IMR-90 (cell line): ENCODE results near the gene TSPAN3. TPM values are rescaled to one million over a fixed set of nuclear protein-coding genes. Genes with fewer than 3 reads are reported as not detected.

Experiments
- ATAC-seq: fragments of 200-7000 bp; cut with Tn5 transposase; 2 replicates; pipeline ENCODE4 v1.9.1; 2020; ENCODE audit warnings: low read depth, mild to moderate bottlenecking, moderate library complexity
- BruUV-seq: library from RNA; stranded (reverse); fragments of 400-500 nt; replicated peaks from 2 replicates; lab custom pipeline; 2021; lab: Mats Ljungman, UMichigan
- CTCF ChIA-PET: fragments of 300-600 bp; formaldehyde crosslinking; extraction: SDS; loops from one replicate; lab custom pipeline; 2021; ENCODE audit warnings: antibody characterized with exemption; lab: Yijun Ruan, JAX
- POLR2A ChIA-PET: fragments of 300-600 bp; sonication (Branson Sonifier 250); formaldehyde crosslinking; loops from one replicate; lab custom pipeline; 2022; ENCODE audit warnings: antibody characterized with exemption; ENCODE audit not compliant: unreplicated experiment; lab: Charles Lee
- DNase-seq: peaks from one replicate; pipeline ENCODE4 v3.0.0; 2013
- H2AFZ ChIP-seq: replicated peaks from 2 replicates; pipeline ENCODE3; 2013; ENCODE audit warnings: low read length, mild to moderate bottlenecking; ENCODE audit not compliant: poor library complexity
- H2AK5ac ChIP-seq: 2 replicates; pipeline ENCODE4 v1.6.1; 2013; ENCODE audit warnings: low read depth, low read length, inconsistent platforms
- H2AK9ac ChIP-seq: replicated peaks from 2 replicates; pipeline ENCODE3; 2013; ENCODE audit warnings: mild to moderate bottlenecking, low read depth, low read length, moderate library complexity; ENCODE audit not compliant: poor library complexity
- H2BK120ac ChIP-seq: 2 replicates; pipeline ENCODE4 v1.6.1; 2013; ENCODE audit warnings: low read depth, low read length, inconsistent platforms
- H2BK15ac ChIP-seq: 3 replicates; pipeline ENCODE4 v1.6.1; 2013; ENCODE audit warnings: low read depth, low read length, inconsistent platforms
- H2BK20ac ChIP-seq: 2 replicates; pipeline ENCODE4 v1.6.1; 2013; ENCODE audit warnings: low read depth, mild to moderate bottlenecking, inconsistent platforms, low read length, moderate library complexity
- H2BK5ac ChIP-seq: 2 replicates; pipeline ENCODE4 v1.6.1; 2013; ENCODE audit warnings: mild to moderate bottlenecking, low read depth, low read length, inconsistent platforms; ENCODE audit not compliant: poor library complexity, severe bottlenecking
- H3K14ac ChIP-seq: replicated peaks from 2 replicates; pipeline ENCODE4 v1.6.1; 2013; ENCODE audit warnings: low read depth, low read length, inconsistent platforms
- H3K18ac ChIP-seq: 2 replicates; pipeline ENCODE4 v1.6.1; 2013; ENCODE audit warnings: low read depth, low read length, control low read depth
- H3K23ac ChIP-seq: 2 replicates; pipeline ENCODE4 v1.6.1; 2013; ENCODE audit warnings: low read depth, low read length, inconsistent platforms
- H3K27ac ChIP-seq: 2 replicates; pipeline ENCODE4 v1.5.1; 2013; ENCODE audit warnings: mild to moderate bottlenecking, control low read depth, low read length; ENCODE audit not compliant: insufficient read depth
- H3K27me3 ChIP-seq: 2 replicates; pipeline ENCODE4 v1.6.1; 2013; ENCODE audit warnings: low read length; ENCODE audit not compliant: control insufficient read depth, insufficient read depth
- H3K36me3 ChIP-seq: 2 replicates; pipeline ENCODE4 v1.6.1; 2013; ENCODE audit warnings: low read length, mixed read lengths; ENCODE audit not compliant: control insufficient read depth, insufficient read depth
- H3K4ac ChIP-seq: 2 replicates; pipeline ENCODE4 v1.6.1; 2013; ENCODE audit warnings: low read depth, low read length, inconsistent platforms
- H3K4me1 ChIP-seq: 2 replicates; pipeline ENCODE4 v1.6.1; 2013; ENCODE audit warnings: low read length, mixed read lengths; ENCODE audit not compliant: control insufficient read depth, insufficient read depth
- H3K4me2 ChIP-seq: 2 replicates; pipeline ENCODE4 v1.6.1; 2013; ENCODE audit warnings: low read depth, mild to moderate bottlenecking, control low read depth, low read length, moderate library complexity
- H3K4me3 ChIP-seq: 2 replicates; pipeline ENCODE4 v1.5.1; 2013; ENCODE audit warnings: low read depth, mild to moderate bottlenecking, control low read depth, low read length, moderate library complexity; ENCODE audit not compliant: insufficient read depth
- H3K56ac ChIP-seq: 2 replicates; pipeline ENCODE4 v1.6.1; 2013; ENCODE audit warnings: low read length, inconsistent platforms; ENCODE audit not compliant: insufficient read depth; ENCODE audit errors: extremely low read depth
- H3K79me1 ChIP-seq, 2 experiments: 2 replicates each; pipeline ENCODE4 v1.6.1; 2013; ENCODE audit warnings: low read length in 2 of 2, inconsistent platforms in 1 of 2, low read depth in 1 of 2
- H3K9ac ChIP-seq: 2 replicates; pipeline ENCODE4 v1.6.1; 2013; ENCODE audit warnings: low read depth, low read length, control low read depth
- H3K9me1 ChIP-seq: 2 replicates; pipeline ENCODE4 v1.6.1; 2013; ENCODE audit warnings: low read length, inconsistent platforms; ENCODE audit not compliant: insufficient read depth
- H3K9me3 ChIP-seq: 2 replicates; pipeline ENCODE4 v1.6.1; 2013; ENCODE audit warnings: low read length; ENCODE audit not compliant: control insufficient read depth, insufficient read depth
- H4K20me1 ChIP-seq: 2 replicates; pipeline ENCODE4 v1.6.1; 2013; ENCODE audit warnings: low read length, inconsistent platforms; ENCODE audit not compliant: insufficient read depth
- H4K5ac ChIP-seq: 2 replicates; pipeline ENCODE4 v1.6.1; 2013; ENCODE audit warnings: mild to moderate bottlenecking, low read depth, low read length, control low read depth
- H4K8ac ChIP-seq, 2 experiments: 2 replicates each; pipeline ENCODE4 v1.6.1; 2013; ENCODE audit warnings: low read depth in 2 of 2, low read length in 2 of 2, control low read depth in 1 of 2, inconsistent platforms in 1 of 2
- H4K91ac ChIP-seq: 2 replicates; pipeline ENCODE4 v1.6.1; 2013; ENCODE audit warnings: low read depth, low read length, inconsistent platforms; ENCODE audit not compliant: insufficient read depth
- BHLHE40 ChIP-seq: fragments of 150-350 bp; IDR thresholded peaks from 2 replicates; pipeline ENCODE4 v1.6.1; 2016; ENCODE audit warnings: mild to moderate bottlenecking, low read depth, low read length
- CEBPB ChIP-seq: IDR thresholded peaks from 2 replicates; pipeline ENCODE4 v1.6.1; 2012; ENCODE audit warnings: low read depth, low read length, improper control_type of control experiment
- CHD1 ChIP-seq: IDR thresholded peaks from 2 replicates; pipeline ENCODE4 v1.6.1; 2012; ENCODE audit warnings: low read depth, low read length, improper control_type of control experiment
- CTCF ChIP-seq: conservative IDR thresholded peaks from 2 replicates; pipeline ENCODE4 v1.5.1; 2012; ENCODE audit warnings: mild to moderate bottlenecking, low read depth, low read length, improper control_type of control experiment
- FOS ChIP-seq: fragments of 150-350 bp; IDR thresholded peaks from 2 replicates; pipeline ENCODE4 v1.6.1; 2016; ENCODE audit warnings: low read depth, low read length
- MAFK ChIP-seq: IDR thresholded peaks from 2 replicates; pipeline ENCODE4 v1.6.1; 2012; ENCODE audit warnings: low read depth, low read length, improper control_type of control experiment
- MXI1 ChIP-seq: IDR thresholded peaks from 2 replicates; pipeline ENCODE4 v1.6.1; 2012; ENCODE audit warnings: low read depth, mild to moderate bottlenecking, low read length, moderate library complexity, borderline replicate concordance
- NFE2L2 ChIP-seq: fragments of 150-350 bp; IDR thresholded peaks from 2 replicates; pipeline ENCODE4 v1.6.1; 2016; ENCODE audit warnings: low read depth, mild to moderate bottlenecking, low read length
- RCOR1 ChIP-seq: IDR thresholded peaks from 2 replicates; pipeline ENCODE4 v1.6.1; 2012; ENCODE audit warnings: mild to moderate bottlenecking, low read length, improper control_type of control experiment; ENCODE audit not compliant: insufficient replicate concordance
- WGBS, 2 experiments: methylation state at CpG; one replicate each; pipeline versions ENCODE4 v1.1.5 to v1.1.7; 2013; ENCODE audit warnings: missing lambda C conversion rate in 2 of 2; ENCODE audit not compliant: insufficient read length in 1 of 2; ENCODE audit errors: extremely low coverage in 2 of 2; 5-methylcytosine and 5-hydroxymethylcytosine counted together
- dilution Hi-C: fragments of 300-500 bp; cut with HindIII; formaldehyde crosslinking; loops from one replicate; pipeline ENCODE4 v1.14.3; 2018; ENCODE audit warnings: low sequenced_read_pairs; ENCODE audit not compliant: unreplicated experiment
- in situ Hi-C: fragments of 300-500 bp; cut with MboI; formaldehyde crosslinking; loops from 3 replicates; pipeline ENCODE4 v1.14.3; 2019; ENCODE audit warnings: low sequenced_read_pairs, inconsistent platforms, mixed read lengths
- intact Hi-C: fragments of 100-400 bp; cut with micrococcal nuclease; formaldehyde crosslinking; loops from 2 replicates; pipeline ENCODE4 v1.10.0; 2022
- polyA plus RNA-seq, 3 experiments: library from polyadenylated mRNA; depleted of rRNA; stranded (reverse); fragments of >200 nt; gene quantifications; 2 replicates each; pipeline ENCODE4 v1.2.3, GENCODE V29; 2012; ENCODE audit warnings: low replicate concordance in 1 of 3
- total RNA-seq: library from RNA; depleted of rRNA; stranded (reverse); fragments of >200 nt; gene quantifications from 2 replicates; pipeline ENCODE4 v1.2.3, GENCODE V29; 2012
- TF ChIP-seq, protein P1 (sequence below): fragments of 150-350 bp; IDR thresholded peaks from 2 replicates; pipeline ENCODE4 v1.6.1; 2016; ENCODE audit warnings: low read depth, mild to moderate bottlenecking, low read length, moderate library complexity, borderline replicate concordance

Gene TSPAN3
- total and polyA plus RNA-seq, 2 of the 4 experiments (the other 2 are of a cell fraction) = 270 to 295 TPM

GRCh38 chr15:76993114-76993725 lies 77.7 kb downstream of the TSPAN3 start:
- dilution Hi-C loops = no loop called here
- no peak overlapping the region for H2AK9ac ChIP-seq
- H3K4me1 ChIP-seq = peaks cover 8% of the 10 kb centered on the region
- H4K20me1 ChIP-seq = no peaks in the 10 kb centered on the region
- no peak overlapping the region for H4K5ac ChIP-seq
- ChIA-PET POLR2A (no interaction called here), CTCF (no interaction called here)
- no peak overlapping the region for H3K56ac ChIP-seq
- no peak overlapping the region for H2BK20ac ChIP-seq
- TF ChIP-seq BHLHE40 (no peak), CTCF (no peak), CHD1 (no peak), CEBPB (no peak), FOS (no peak), RCOR1 (no peak), MXI1 (no peak), MAFK (no peak), NFE2L2 (no peak)
- TF ChIP-seq, protein P1, sequence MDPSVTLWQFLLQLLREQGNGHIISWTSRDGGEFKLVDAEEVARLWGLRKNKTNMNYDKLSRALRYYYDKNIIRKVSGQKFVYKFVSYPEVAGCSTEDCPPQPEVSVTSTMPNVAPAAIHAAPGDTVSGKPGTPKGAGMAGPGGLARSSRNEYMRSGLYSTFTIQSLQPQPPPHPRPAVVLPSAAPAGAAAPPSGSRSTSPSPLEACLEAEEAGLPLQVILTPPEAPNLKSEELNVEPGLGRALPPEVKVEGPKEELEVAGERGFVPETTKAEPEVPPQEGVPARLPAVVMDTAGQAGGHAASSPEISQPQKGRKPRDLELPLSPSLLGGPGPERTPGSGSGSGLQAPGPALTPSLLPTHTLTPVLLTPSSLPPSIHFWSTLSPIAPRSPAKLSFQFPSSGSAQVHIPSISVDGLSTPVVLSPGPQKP = no peak
- no peaks in the 10 kb centered on the region for H3K9me3 ChIP-seq
- no peak overlapping the region for H2BK5ac ChIP-seq
- H3K9me1 ChIP-seq = 0 out of 2 replicates have a peak, but pooled peaks cover 6% of the 10 kb centered on the region
- H2BK120ac ChIP-seq = no peak overlapping the region
- no peak overlapping the region for H3K23ac ChIP-seq
- no peak overlapping the region for H4K8ac ChIP-seq
- no peaks in the 10 kb centered on the region for H3K79me1 ChIP-seq
- no peaks in the 10 kb centered on the region for H3K36me3 ChIP-seq
- intact Hi-C loops = no loop called here
- WGBS, 2 experiments = no CpG with 5 or more reads among the region's 6 CpGs
- no peak overlapping the region for H3K4me3 ChIP-seq
- H2AFZ ChIP-seq = no peak overlapping the region
- H3K14ac ChIP-seq = no peak overlapping the region
- no peak overlapping the region for H3K4ac ChIP-seq
- H3K9ac ChIP-seq = no peak overlapping the region
- no peak overlapping the region for H3K27ac ChIP-seq
- no peak for ATAC-seq
- no peak for DNase-seq
- no peak overlapping the region for H3K4me2 ChIP-seq
- H4K91ac ChIP-seq = no peak overlapping the region
- in situ Hi-C loops = no loop called here
- no peak overlapping the region for H2BK15ac ChIP-seq
- H3K18ac ChIP-seq = no peak overlapping the region
- H2AK5ac ChIP-seq = no peak overlapping the region
- H3K27me3 ChIP-seq = peaks cover 22% of the 10 kb centered on the region
- BruUV-seq = no TSS peak
